NCI-H1105 treated with DMSO at 0.1 percent for 48 hours (cell line): Measurements from ENCODE around the gene KPTN.
A peak's percentile ranks its signal among the peaks of the same experiment; 100 is the strongest.

ENCODE experiments used
- DNase-seq: peaks from one replicate; lab custom pipeline; 2025; lab: John Stamatoyannopoulos, UW

The KPTN gene

GRCh38 chr19:47469719-47470118, 14.3 kb downstream of the KPTN start:
- DNase-seq: peak; percentile 41

GRCh38 chr19:47469363-47469700, 14.7 kb downstream of the KPTN start:
- no peak for DNase-seq

DNA sequence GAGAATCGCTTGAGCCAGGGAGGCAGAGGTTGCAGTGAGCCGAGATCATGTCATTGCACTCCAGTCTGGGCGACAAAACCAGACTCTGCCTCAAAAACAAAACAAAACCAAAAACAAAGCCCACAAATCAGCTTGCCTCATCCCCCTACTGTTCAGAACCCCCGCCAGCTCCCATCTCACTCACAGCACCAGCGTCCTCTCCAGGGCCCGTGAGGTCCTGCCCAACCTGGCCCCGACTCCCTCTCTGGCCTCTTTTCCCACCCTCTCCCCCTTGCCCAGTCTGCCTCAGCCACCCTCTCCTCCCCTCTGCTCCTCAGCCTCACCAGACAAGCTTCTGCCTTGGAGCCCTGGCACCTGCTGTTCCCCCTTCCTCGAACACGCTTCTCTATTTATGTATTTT, 16.1 kb downstream of the KPTN start:
- no peak for DNase-seq

GRCh38 chr19:47465957-47466356, 18.1 kb downstream of the KPTN start:
- no peak for DNase-seq

DNA sequence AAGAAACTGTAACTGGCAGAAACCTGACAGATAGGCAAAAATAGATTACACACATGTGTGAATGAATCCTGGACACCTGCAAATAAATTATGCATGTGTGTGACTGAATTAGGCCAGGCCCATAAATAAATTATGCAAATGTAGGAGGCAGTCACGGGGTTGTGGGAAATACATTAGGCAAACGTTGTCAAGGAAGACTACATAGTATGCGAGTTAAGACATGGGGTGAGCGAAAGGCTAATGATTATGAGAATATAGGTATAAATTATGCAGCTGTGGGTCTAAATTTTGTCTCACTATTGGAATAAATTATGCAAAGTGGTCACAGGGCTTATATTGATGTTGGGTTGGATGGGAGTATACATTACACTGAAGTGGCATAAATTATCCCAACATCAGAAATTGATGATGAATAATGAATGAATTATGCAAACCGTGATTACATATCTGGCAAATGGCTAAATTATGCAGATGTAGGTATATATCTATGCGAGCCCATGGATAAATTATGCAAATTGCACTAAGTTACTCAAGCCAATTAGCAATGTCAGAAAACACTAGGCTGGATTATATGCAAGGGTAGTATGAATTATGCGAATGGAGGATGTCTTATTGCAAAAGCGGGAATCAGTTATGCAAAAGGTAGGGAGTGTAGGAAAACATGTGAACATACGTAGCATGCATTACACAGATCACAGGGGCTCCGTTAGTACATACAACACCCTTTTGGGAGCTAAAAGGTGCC, 19.2 kb downstream of the KPTN start:
- no peak for DNase-seq

DNA sequence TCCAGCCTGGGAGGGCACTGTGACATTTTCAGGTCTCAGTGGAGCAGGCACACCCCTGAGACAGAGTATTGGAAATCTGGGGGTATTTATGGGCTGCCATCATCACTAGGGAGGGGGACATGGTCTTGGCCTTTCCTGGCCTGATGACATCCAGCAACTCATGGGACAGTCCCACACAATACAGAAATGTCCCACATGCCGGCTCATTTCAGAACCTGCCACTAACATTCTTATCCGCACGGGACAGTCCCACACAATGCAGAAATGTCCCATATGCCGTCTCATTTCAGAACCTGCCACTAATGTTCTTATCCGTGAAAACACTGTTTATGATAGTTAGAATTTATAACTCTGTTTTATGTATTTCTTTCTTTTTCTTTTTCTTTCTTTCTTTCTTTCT, 22.1 kb downstream of the KPTN start:
- DNase-seq: no peak

GRCh38 chr19:47459477-47459876, 24.5 kb downstream of the KPTN start:
- DNase-seq: no peak

GRCh38 chr19:47458672-47459071, 25.3 kb downstream of the KPTN start:
- no peak for DNase-seq

- no peak for DNase-seq
Observed at GRCh38 chr19:47456721-47457474, 27.1 kb downstream of the KPTN start.

GRCh38 chr19:47450478-47450877, 33.5 kb downstream of the KPTN start:
- no peak for DNase-seq

DNA sequence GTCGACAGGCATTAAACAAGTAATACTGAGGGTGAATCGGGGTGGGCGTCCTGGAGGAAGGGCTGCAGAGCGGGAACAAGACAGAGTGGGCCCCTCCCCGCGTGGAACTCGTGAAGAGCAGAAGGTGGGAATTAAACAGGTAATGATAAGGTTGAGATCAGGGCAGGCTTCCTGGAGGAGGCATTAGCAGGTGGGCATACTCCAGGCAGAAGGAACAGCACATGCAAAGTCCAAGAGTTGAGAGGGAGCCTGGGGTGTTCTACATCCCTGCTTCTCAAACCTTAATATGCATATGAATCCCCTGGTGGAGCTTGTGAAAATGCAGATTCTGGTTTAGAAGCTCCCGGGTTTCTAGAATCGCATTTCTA, 35.7 kb downstream of the KPTN start:
- no peak for DNase-seq

DNA sequence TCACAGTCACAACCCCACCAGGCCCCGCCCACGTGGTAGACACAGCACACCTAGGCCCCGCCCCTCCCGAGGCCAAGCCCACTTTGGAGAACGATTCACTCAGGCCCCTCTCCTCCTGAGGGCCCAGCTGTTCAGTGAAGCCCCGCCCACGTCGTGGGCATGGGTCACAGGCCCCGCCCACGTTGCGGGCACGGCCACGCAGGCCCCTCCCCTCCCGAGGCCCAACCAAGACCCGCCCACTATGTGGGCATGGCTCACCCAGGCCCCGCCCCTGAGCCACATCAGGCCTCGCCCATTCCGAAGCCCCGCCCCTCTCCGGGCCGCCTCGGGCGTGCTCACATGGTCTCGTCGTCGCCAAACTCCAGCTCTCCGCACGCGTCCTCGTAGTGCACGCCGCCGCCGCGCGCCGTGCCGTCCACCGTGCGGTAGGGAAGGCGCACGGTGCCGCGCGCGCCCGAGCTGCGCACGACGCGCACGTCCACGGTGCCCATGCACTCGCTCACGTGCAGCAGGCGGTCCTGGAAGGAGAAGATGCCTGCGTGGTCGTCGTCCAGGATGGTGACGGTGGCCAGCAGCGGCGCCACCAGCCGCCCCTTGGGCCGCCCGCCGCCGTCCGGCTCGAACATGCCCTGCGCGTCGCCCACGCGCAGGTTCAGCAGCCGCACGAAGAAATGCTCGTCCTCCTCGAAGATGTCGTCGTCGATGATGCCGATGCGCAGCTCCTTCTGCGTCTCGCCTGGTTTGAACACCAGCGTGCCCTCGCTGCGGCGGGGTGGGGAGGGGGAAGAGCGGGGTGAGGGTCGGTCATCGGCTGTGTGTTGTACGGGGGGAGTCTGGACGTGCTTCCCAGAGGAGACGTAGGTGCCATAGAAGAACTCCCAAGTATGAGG, 36.3 kb downstream of the KPTN start:
- DNase-seq: peak; percentile 71

DNA sequence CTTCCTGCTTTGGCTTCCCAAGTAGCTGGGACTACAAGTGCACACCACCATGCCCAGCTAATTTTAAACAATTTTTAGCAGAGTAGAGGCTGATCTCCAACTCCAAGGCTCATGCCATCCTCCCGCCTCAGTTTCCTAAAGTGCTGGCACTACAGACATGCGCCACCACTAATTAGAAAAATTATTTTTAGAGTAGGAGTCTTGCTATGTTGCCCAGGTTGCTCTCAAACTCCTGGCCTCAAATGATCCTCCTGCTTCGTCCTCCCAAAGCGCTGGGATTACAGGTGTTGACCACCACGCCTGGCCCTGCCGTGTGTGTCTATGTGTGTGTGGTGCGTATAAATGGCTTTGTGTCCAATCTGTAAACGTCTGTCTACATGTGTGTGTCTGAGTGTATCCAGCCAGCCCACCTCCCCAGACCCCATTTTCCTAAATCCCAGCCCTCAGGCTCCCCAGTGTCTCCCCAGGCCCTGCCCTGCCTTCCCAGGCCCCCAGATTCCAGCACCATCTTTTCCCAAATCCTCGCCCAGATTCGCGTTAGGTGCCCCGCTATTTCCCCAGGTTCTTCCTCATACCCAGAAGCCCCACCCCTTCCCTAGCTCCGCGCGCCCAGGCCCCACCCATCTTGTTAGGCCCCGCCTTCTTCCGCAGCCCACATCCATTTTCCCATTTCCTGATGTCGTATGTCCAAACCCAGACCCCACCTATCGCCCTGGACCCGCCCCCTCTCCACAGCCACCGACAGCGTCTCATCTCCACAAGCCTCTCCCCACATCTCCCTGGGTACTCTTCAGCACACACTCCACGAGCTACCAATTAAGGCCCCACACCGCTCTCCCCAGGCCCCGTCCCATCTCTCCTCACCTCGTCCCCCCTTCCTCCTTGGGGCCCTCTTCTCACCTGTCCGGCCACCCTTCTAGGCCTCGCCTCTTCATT, 37.2 kb downstream of the KPTN start:
- peak; percentile 59 for DNase-seq

- peak; percentile 24 for DNase-seq
Observed at GRCh38 chr19:47445937-47446402, 38.0 kb downstream of the KPTN start.

GRCh38 chr19:47445527-47445926, 38.5 kb downstream of the KPTN start:
- DNase-seq: no peak

DNA sequence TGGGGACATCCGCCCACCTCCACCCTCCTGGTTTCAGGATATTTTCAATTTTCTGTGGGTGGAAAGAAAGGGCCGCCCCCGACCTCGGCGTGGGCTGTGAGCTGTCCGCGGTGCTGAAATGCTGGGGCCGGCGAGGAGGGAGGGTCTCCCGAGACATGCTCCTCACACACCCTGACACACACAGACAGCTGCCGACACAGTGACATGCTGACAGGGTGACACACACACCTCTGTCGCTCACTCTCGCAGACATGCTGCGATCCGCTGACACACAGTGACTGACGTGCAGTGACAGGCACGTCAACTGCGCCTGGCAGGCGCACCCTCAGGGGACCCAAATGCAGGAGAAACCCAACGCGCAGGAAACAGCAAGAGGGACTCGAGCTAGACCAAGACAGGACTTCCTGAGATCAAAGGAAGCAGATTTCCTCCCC, 39.6 kb downstream of the KPTN start:
- no peak for DNase-seq

DNA sequence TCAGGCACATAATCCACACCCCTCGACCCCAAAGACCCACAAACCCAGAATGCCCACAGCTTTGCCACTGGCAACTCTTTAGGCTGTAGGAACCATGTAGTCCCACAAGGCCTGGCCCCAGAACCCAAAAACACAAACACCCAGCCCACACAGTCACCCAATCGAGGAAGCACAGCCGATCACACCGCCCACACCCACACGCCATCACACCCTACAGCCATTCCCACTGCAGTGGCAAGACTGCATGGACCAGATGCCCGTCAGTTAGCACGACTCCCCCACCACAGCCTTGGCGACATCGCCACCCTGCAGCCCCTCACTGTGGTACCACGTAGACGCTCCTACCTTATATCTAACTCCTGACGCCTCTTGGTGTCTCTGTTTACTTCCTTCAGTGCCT, 40.7 kb downstream of the KPTN start:
- no peak for DNase-seq

- DNase-seq: no peak
Observed at GRCh38 chr19:47438793-47439220, 45.2 kb downstream of the KPTN start.

DNA sequence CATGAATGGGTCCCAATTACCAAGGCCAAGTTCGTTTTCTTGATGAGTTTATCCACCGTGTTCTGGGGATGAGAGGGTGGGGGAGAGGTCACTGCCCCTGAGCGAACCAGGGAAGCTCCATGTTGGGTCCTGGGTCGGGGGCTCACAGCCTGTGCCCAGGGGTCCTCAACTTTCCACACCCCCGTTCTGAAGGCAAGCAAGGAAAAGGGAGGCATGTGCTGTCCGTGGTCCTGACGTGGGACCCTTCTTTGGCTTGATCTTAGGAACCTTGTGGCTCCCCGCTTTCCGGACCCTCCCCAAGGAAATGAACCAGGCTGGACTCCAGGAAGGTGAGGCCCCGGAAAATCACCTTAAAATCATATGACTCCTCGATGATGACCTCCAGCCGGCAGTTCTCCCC, 46.5 kb downstream of the KPTN start:
- DNase-seq: no peak

DNA sequence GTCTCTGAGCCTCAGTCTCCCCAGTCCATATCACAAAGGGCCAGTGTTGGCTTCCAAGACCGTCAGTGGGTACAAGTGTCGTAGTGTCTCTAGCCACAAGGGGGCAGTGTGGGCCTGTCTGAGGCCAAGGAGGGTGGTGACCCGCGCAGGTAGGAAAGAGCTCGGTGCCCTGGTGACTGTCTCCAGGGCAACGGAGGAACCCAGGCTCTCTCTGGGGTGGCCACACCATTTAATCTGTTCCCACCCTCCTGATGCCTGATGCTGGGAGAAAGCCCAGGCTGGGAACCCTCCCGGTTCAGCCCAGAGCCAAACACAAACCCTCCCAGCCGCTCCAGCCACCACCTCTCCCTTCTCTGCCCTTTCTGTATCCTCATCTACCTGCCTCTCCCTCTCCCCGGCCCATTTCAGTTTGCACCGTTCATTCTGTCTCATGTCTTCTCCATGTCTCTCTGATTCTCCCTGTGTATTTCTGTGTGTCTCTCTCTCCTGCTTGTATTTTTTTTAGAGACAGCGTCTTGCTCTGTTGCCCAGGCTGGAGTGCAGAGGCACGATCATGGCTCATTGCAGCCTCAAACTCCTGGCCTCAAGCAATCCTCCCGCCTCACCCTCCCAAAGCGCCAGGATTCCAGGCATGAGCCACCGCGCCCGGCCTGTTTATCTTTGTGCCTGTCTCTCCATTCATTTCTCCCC, 47.2 kb downstream of the KPTN start:
- peak; percentile 85 for DNase-seq

- no peak for DNase-seq
Observed at GRCh38 chr19:47435883-47436417, 48.1 kb downstream of the KPTN start.
